Keratinocyte (primary cell): Measurements from ENCODE around the gene CLMN. TPM values are rescaled to one million over a fixed set of nuclear protein-coding genes. Genes with fewer than 3 reads are reported as not detected.

Source experiments
- DNase-seq: peaks from one replicate; pipeline ENCODE4 v3.0.0-alpha.2; 2011; ENCODE audit warnings: low read depth, missing footprints, low spot score
- FAIRE-seq: peaks from 2 replicates; lab custom pipeline; 2011; peaks lifted over from hg19 to GRCh38; lab: Jason Lieb, UNC
- H2AFZ ChIP-seq: 2 replicates; pipeline ENCODE4 v1.6.0; 2012; ENCODE audit warnings: low read length, control low read depth, inconsistent platforms; ENCODE audit not compliant: control insufficient read depth
- H3K27ac ChIP-seq: 2 replicates; pipeline ENCODE4 v1.5.1; 2011; ENCODE audit warnings: low read length; ENCODE audit not compliant: control insufficient read depth, insufficient read depth
- H3K27me3 ChIP-seq: 3 replicates; pipeline ENCODE4 v1.6.0; 2011; ENCODE audit warnings: low read length; ENCODE audit not compliant: control insufficient read depth, insufficient read depth; ENCODE audit errors: extremely low read depth
- H3K36me3 ChIP-seq, 2 experiments: 2 replicates in 1 of 2; 3 replicates in 1 of 2; pipeline ENCODE4 v1.5.1; 2011; ENCODE audit warnings: low read length in 2 of 2, mild to moderate bottlenecking in 1 of 2; ENCODE audit not compliant: control insufficient read depth in 2 of 2, insufficient read depth in 2 of 2; ENCODE audit errors: extremely low read depth in 1 of 2
- H3K4me1 ChIP-seq: 3 replicates; pipeline ENCODE4 v1.5.1; 2011; ENCODE audit warnings: low read length; ENCODE audit not compliant: control insufficient read depth, insufficient read depth; ENCODE audit errors: extremely low read depth
- H3K4me2 ChIP-seq: 3 replicates; pipeline ENCODE4 v1.6.0; 2011; ENCODE audit warnings: low read depth, low read length; ENCODE audit not compliant: control insufficient read depth, insufficient read depth; ENCODE audit errors: extremely low read depth
- H3K4me3 ChIP-seq, 3 experiments: fragments of 200-600 bp in 1 of 3; sonication (generic) in 1 of 3; 2 replicates in 2 of 3; 3 replicates in 1 of 3; pipeline ENCODE4 v1.5.1; 2011 to 2016; ENCODE audit warnings: low read length in 3 of 3, mild to moderate bottlenecking in 3 of 3, control low read depth in 2 of 3, inconsistent platforms in 1 of 3, low read depth in 1 of 3, mixed read lengths in 1 of 3, mixed run types in 1 of 3, moderate library complexity in 1 of 3; ENCODE audit not compliant: control insufficient read depth in 2 of 3, insufficient read depth in 2 of 3; ENCODE audit errors: extremely low read depth in 1 of 3
- H3K79me2 ChIP-seq: 2 replicates; pipeline ENCODE4 v1.6.0; 2012; ENCODE audit warnings: low read length; ENCODE audit not compliant: control insufficient read depth, insufficient read depth
- H3K9ac ChIP-seq: 3 replicates; pipeline ENCODE4 v1.6.0; 2011; ENCODE audit warnings: low read length; ENCODE audit not compliant: control insufficient read depth, insufficient read depth; ENCODE audit errors: extremely low read depth
- H3K9me1 ChIP-seq: 3 replicates; pipeline ENCODE4 v1.6.0; 2011; ENCODE audit warnings: low read length; ENCODE audit not compliant: control insufficient read depth, insufficient read depth; ENCODE audit errors: extremely low read depth
- H3K9me3 ChIP-seq: 2 replicates; pipeline ENCODE4 v1.5.1; 2012; ENCODE audit warnings: low read depth, low read length; ENCODE audit not compliant: control insufficient read depth
- H4K20me1 ChIP-seq: 3 replicates; pipeline ENCODE4 v1.6.0; 2011; ENCODE audit warnings: low read length; ENCODE audit not compliant: control insufficient read depth, insufficient read depth; ENCODE audit errors: extremely low read depth
- EZH2 ChIP-seq: IDR thresholded peaks from one replicate; pipeline ENCODE4 v1.6.1; 2012; ENCODE audit warnings: inconsistent platforms, mild to moderate bottlenecking, low read length, moderate library complexity
- dilution Hi-C: fragments of 300-500 bp; cut with MboI; formaldehyde crosslinking; loops from one replicate; pipeline ENCODE4 v1.7.0; 2020; ENCODE audit warnings: low sequenced_read_pairs; ENCODE audit not compliant: extremely low pct_ligation_motif_present
- polyA plus RNA-seq, 5 experiments: library from polyadenylated mRNA; depleted of rRNA in 3 of 5; stranded (reverse) in 3 of 5; stranded (forward) in 1 of 5; unstranded in 1 of 5; fragments of >200 nt; gene quantifications; 1 replicate in 1 of 5; 2 replicates in 3 of 5; 3 replicates in 1 of 5; pipeline versions ENCODE4 v1.2.1 to v1.2.3, GENCODE V29; 2011 to 2012; ENCODE audit warnings: missing spikeins in 2 of 5, low read depth in 1 of 5, low replicate concordance in 1 of 5
- TF ChIP-seq, protein P1 (sequence below), 3 experiments: IDR thresholded peaks in 1 of 3; conservative IDR thresholded peaks in 1 of 3; optimal IDR thresholded peaks in 1 of 3; 2 replicates in 2 of 3; 3 replicates in 1 of 3; pipeline versions ENCODE3 to v1.5.1; 2011; ENCODE audit warnings: low read length in 3 of 3, mild to moderate bottlenecking in 3 of 3, moderate library complexity in 2 of 3, control low read depth in 1 of 3, inconsistent platforms in 1 of 3; ENCODE audit not compliant: insufficient read depth in 2 of 3; ENCODE audit errors: extremely low read depth in 1 of 3

Gene CLMN
- polyA plus RNA-seq, 1 donor (not counting 4 experiments of a cell fraction or from before 2014, with no cell fraction given) = 6.1 TPM

DNA sequence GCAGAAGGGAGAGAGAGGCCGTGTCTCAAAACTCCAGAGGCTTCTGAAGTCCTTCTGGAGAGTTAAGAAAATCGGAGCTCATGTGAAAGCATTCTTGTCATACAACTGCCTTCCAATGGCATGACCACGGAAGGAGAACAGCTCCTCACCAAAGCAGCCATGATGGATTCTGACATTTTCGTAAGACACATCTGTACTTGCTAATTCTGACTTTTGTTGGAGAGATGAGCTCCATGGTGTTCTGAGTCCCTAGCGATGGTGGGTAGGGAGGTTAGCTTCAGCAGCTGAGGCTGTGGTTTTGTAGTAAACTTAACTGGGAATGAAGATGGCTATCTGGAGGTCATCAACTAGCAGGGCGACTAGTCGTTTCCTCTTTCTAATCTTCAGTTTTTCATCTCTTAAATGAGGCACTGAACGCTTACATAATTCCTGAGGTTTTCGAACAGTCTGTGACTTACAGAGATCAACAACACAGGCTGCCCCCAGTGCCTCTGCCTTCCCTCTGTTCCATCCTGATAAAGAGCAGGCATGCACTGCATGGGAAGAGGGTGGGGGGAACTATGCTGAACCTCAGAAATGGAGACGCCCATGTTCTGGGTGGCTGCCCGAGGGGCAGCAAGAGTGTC, 133.8 kb downstream of the CLMN start:
- FAIRE-seq = no peak
- Histone ChIP-seq H3K4me2 (no peak overlapping the region), H3K27ac (no peak overlapping the region)

DNA sequence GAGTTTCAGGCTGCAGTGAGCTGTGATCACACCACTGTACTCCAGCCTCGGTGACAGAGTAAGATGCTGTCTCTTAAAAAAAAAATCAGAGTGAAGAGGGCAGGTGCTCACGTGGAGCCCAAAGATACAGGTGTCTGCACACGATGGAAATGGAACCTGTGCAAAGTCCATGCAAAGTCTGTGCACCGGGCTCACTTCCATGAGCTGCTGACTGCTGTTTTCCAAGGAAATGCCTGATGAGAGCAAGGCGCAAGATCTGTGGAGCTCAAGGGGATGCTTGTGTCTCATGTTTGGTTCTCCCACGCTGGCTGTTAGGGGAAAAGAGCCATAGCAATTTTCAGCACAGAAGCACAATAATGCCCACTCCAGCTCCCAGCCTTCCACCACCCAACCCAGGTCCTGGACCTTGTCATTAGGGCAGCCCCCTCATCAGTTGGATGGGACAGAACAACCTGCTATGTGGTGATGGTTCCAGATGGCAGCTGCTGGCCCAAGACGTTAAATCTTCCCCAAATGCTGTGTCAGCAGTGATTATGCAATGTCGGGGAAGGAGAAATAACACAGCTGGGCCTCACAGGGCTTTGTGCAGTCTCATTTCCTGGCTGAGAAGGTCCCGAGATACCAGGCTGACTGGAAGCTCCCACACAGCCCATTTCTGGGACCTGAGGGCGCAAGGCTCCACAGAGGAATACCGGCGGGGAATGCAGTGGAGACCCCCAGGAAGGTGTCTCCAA, 134.5 kb downstream of the CLMN start:
- Histone ChIP-seq H4K20me1 (peaks cover 3% of the 10 kb centered on the region), H3K4me1 (no peaks in the 10 kb centered on the region), H3K9me3 (no peaks in the 10 kb centered on the region), H3K36me3 (no peaks in the 10 kb centered on the region), H3K4me2 (no peak overlapping the region), H2AFZ (no peak overlapping the region), H3K9me1 (no peaks in the 10 kb centered on the region), H3K4me3 (no peak overlapping the region), H3K79me2 (no peaks in the 10 kb centered on the region), H3K27me3 (no peaks in the 10 kb centered on the region), H3K27ac (no peak overlapping the region), H3K9ac (no peak overlapping the region)
- TF ChIP-seq, protein P1, sequence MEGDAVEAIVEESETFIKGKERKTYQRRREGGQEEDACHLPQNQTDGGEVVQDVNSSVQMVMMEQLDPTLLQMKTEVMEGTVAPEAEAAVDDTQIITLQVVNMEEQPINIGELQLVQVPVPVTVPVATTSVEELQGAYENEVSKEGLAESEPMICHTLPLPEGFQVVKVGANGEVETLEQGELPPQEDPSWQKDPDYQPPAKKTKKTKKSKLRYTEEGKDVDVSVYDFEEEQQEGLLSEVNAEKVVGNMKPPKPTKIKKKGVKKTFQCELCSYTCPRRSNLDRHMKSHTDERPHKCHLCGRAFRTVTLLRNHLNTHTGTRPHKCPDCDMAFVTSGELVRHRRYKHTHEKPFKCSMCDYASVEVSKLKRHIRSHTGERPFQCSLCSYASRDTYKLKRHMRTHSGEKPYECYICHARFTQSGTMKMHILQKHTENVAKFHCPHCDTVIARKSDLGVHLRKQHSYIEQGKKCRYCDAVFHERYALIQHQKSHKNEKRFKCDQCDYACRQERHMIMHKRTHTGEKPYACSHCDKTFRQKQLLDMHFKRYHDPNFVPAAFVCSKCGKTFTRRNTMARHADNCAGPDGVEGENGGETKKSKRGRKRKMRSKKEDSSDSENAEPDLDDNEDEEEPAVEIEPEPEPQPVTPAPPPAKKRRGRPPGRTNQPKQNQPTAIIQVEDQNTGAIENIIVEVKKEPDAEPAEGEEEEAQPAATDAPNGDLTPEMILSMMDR (optimal IDR thresholded peaks at IDR 0.05 in 1 of 3, IDR thresholded peaks at IDR 0.05 in 1 of 3, conservative IDR thresholded peaks at IDR 0.05 in 1 of 3; ENCODE audit: extremely low read depth in 1 of 3, insufficient read depth in 2 of 3, low read length in 3 of 3) = no peak
- TF ChIP-seq EZH2 = no peak
- DNase-seq = no peak
- FAIRE-seq = no peak
- dilution Hi-C loops = no loop called here

More for the DNA sequence above, 133.8 kb downstream of the CLMN start:
- Histone ChIP-seq H3K79me2 (no peaks in the 10 kb centered on the region), H3K9me3 (no peaks in the 10 kb centered on the region), H3K27me3 (no peaks in the 10 kb centered on the region), H2AFZ (no peak overlapping the region), H3K4me1 (no peaks in the 10 kb centered on the region), H3K4me3 (no peak overlapping the region), H3K36me3 (peaks cover 0 to under 1% of the 10 kb centered on the region in 2 experiments), H3K9ac (no peak overlapping the region), H3K9me1 (no peaks in the 10 kb centered on the region), H4K20me1 (peaks cover 3% of the 10 kb centered on the region)
- dilution Hi-C loops = no loop called here
- DNase-seq = no peak
- TF ChIP-seq, protein P1 (optimal IDR thresholded peaks at IDR 0.05 in 1 of 3, IDR thresholded peaks at IDR 0.05 in 1 of 3, conservative IDR thresholded peaks at IDR 0.05 in 1 of 3; ENCODE audit: extremely low read depth in 1 of 3, insufficient read depth in 2 of 3, low read length in 3 of 3) = no peak
- no peak for TF ChIP-seq EZH2
